H1 (cell line): ENCODE results near the gene ST14. TPM values are rescaled to one million over a fixed set of nuclear protein-coding genes. Genes with fewer than 3 reads are reported as not detected.

Experiments
- ATF3 ChIP-seq: IDR thresholded peaks from 2 replicates; pipeline ENCODE4 v1.6.1; 2011; ENCODE audit warnings: low read depth, mild to moderate bottlenecking, low read length; ENCODE audit not compliant: insufficient read depth
- SIN3A ChIP-seq, 2 experiments: IDR thresholded peaks in 1 of 2; conservative IDR thresholded peaks in 1 of 2; 2 replicates each; pipeline ENCODE4 v1.6.1; 2011 to 2012; ENCODE audit warnings: low read length in 2 of 2, improper control_type of control experiment in 1 of 2, low read depth in 1 of 2, mild to moderate bottlenecking in 1 of 2
- TAF7 ChIP-seq: optimal IDR thresholded peaks from 2 replicates; pipeline ENCODE3; 2011; ENCODE audit warnings: low read depth, mild to moderate bottlenecking, inconsistent platforms, low read length, moderate library complexity, borderline replicate concordance
- TEAD4 ChIP-seq: IDR thresholded peaks from 2 replicates; pipeline ENCODE4 v1.6.1; 2012; ENCODE audit warnings: low read depth, low read length, inconsistent platforms, mixed read lengths
- USF2 ChIP-seq: IDR thresholded peaks from 2 replicates; pipeline ENCODE4 v1.6.1; 2011; ENCODE audit warnings: low read length, improper control_type of control experiment
- polyA plus RNA-seq, 7 experiments: library from polyadenylated mRNA; depleted of rRNA in 3 of 7; stranded (reverse) in 5 of 7; unstranded in 2 of 7; fragments of >200 nt in 5 of 7; fragments of 200-250 nt in 2 of 7; gene quantifications; 1 replicate in 5 of 7; 2 replicates in 1 of 7; 4 replicates in 1 of 7; pipeline versions ENCODE4 v1.2.1 to v1.2.3, GENCODE V29; 2011 to 2013; ENCODE audit warnings: missing spikeins in 2 of 7, mixed read lengths in 2 of 7
- total RNA-seq: library from RNA; stranded (reverse); fragmentation: NEBNext Ultra II Directional; extraction: Animal tissue kit (Norgen Biotek cat#: 25700); gene quantifications from 2 replicates; pipeline ENCODE4 v1.2.1, GENCODE V29; 2021

Gene ST14
- total and polyA plus RNA-seq, 2 of the 8 experiments (the other 6 are each of a cell fraction or from before 2014, with no cell fraction given) = 22.4 to 24.9 TPM

- no peak for TF ChIP-seq TAF7
- TF ChIP-seq USF2 = no peak
- TF ChIP-seq ATF3 = no peak
- no peak for TF ChIP-seq TEAD4
- no peak for TF ChIP-seq SIN3A (conservative IDR thresholded peaks at IDR 0.05 in 1 of 2, IDR thresholded peaks at IDR 0.05 in 1 of 2; ENCODE audit: low read depth in 1 of 2, low read length in 2 of 2)
These were observed 38.7 kb downstream of the ST14 start (continued) for GRCh38 chr11:130198292-130198691.
